MCF 10A (cell line): ENCODE measurements around the gene RABAC1. TPM values are rescaled to one million over a fixed set of nuclear protein-coding genes. Genes with fewer than 3 reads are reported as not detected.
"Not testable (repeated sequence)": the region's sequence is repeated elsewhere in the genome, so short reads cannot be mapped to it uniquely, and the experiment has no call there.

Source experiments
- BruUV-seq: library from RNA; stranded (reverse); fragments of 400-500 nt; replicated peaks from 2 replicates; lab custom pipeline; 2021; lab: Mats Ljungman, UMichigan
- CTCF ChIA-PET: fragments of 300-600 bp; sonication (Branson Sonifier 250); formaldehyde crosslinking; extraction: SDS; loops from one replicate; lab custom pipeline; 2021; ENCODE audit warnings: antibody characterized with exemption, inconsistent platforms; lab: Yijun Ruan, JAX
- POLR2A ChIA-PET: fragments of 300-600, 350-650 bp; sonication (Branson Sonifier 250); formaldehyde crosslinking; extraction: SDS; loops from one replicate; lab custom pipeline; 2020; ENCODE audit warnings: antibody characterized with exemption, inconsistent platforms; lab: Yijun Ruan, JAX
- DNase-seq: peaks from one replicate; pipeline ENCODE4 v3.0.0-alpha.2; 2018; ENCODE audit not compliant: unreplicated experiment
- H3K27ac Mint-ChIP-seq: one replicate; pipeline ENCODE4 v1.8.0; 2022; ENCODE audit warnings: mild to moderate bottlenecking, low read depth, mixed read lengths; ENCODE audit not compliant: unreplicated experiment
- H3K27me3 Mint-ChIP-seq: one replicate; pipeline ENCODE4 v1.8.0; 2022; ENCODE audit warnings: mixed read lengths; ENCODE audit not compliant: insufficient read depth, unreplicated experiment
- H3K36me3 Mint-ChIP-seq: one replicate; pipeline ENCODE4 v1.8.0; 2022; ENCODE audit warnings: mild to moderate bottlenecking, moderate library complexity, mixed read lengths; ENCODE audit not compliant: insufficient read depth, unreplicated experiment
- H3K4me1 Mint-ChIP-seq: one replicate; pipeline ENCODE4 v1.8.0; 2022; ENCODE audit warnings: mixed read lengths; ENCODE audit not compliant: insufficient read depth, unreplicated experiment
- H3K4me3 Mint-ChIP-seq: one replicate; pipeline ENCODE4 v1.8.0; 2022; ENCODE audit warnings: mild to moderate bottlenecking, moderate library complexity, mixed read lengths; ENCODE audit not compliant: unreplicated experiment
- H3K9me3 Mint-ChIP-seq: one replicate; pipeline ENCODE4 v1.8.0; 2022; ENCODE audit warnings: mixed read lengths; ENCODE audit not compliant: unreplicated experiment
- intact Hi-C: fragments of 100-400 bp; cut with micrococcal nuclease; formaldehyde crosslinking; loops from 2 replicates; pipeline ENCODE4 v1.14.1; 2022
- total RNA-seq: library from RNA; stranded (reverse); gene quantifications from 2 replicates; pipeline ENCODE4 v1.2.3, GENCODE V29; 2022
- TF ChIP-seq, protein P1 (sequence below): fragments of 200-600 bp; IDR thresholded peaks from one replicate; pipeline ENCODE4 v1.8.0; 2022; ENCODE audit warnings: antibody characterized with exemption, mild to moderate bottlenecking; ENCODE audit not compliant: unreplicated experiment

Gene RABAC1
- total RNA-seq, 1 experiment from 2014 or later: 75.4 TPM

DNA sequence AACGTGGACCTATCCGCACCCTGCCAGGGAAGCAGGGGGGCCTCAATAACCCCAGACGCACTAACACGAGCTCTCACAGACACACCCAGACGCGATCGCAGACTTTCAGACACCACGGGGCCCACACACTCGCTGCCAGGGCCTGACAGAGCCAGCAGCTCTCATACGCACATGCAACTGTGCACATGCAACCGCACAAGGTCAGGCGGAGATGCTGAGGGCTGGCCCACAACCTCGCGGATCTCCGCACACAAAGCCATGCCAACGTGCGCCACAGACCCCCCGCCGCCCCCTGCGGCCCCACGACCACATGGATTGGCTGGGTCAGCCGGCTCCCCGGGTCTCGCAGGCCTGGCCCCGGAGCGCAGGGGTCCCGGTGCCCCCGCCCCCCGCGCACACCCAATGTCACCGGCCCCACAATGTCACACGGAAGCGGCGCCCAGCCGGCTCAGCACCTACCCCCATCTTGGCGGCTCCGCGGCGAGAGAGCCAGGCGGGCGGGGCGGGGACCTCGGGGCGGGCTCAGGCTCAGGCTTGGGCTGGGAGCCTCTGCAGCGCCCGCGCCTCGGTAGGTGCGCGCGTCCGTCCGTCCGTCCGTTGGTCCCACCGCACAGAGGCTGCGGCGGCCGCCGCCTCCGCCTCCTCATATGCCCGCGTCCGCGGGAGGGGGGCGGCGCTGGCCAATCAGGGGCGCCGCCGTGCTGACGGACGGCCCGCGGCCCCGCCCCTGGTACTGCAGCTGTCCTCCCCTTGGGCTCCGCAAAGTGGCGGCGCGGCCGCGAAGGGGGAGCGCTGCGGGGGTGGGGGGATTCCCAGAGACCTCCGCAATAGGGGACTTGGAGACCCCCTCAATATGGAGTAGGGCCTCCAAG lies 34.7 kb upstream of the RABAC1 start, which contains the start of gene ATP1A3:
ATP1A3 (minus strand) TSS at position 619 of the 872 bp plus-strand sequence; CDS start at position 465, 154 bp downstream.
- no peak within 1 kb of the TSS for H3K4me3 Mint-ChIP-seq
- DNase-seq: no peak
- no peak within 1 kb of the TSS for H3K27ac Mint-ChIP-seq
- ChIA-PET CTCF (no interaction called here), POLR2A (no interaction called here)
- H3K27me3 Mint-ChIP-seq: peaks cover 59% of the 10 kb centered on the region
- H3K36me3 Mint-ChIP-seq: no peaks in the 10 kb centered on the region
- TF ChIP-seq, protein P1, sequence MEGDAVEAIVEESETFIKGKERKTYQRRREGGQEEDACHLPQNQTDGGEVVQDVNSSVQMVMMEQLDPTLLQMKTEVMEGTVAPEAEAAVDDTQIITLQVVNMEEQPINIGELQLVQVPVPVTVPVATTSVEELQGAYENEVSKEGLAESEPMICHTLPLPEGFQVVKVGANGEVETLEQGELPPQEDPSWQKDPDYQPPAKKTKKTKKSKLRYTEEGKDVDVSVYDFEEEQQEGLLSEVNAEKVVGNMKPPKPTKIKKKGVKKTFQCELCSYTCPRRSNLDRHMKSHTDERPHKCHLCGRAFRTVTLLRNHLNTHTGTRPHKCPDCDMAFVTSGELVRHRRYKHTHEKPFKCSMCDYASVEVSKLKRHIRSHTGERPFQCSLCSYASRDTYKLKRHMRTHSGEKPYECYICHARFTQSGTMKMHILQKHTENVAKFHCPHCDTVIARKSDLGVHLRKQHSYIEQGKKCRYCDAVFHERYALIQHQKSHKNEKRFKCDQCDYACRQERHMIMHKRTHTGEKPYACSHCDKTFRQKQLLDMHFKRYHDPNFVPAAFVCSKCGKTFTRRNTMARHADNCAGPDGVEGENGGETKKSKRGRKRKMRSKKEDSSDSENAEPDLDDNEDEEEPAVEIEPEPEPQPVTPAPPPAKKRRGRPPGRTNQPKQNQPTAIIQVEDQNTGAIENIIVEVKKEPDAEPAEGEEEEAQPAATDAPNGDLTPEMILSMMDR: no peak
- no TSS peak for BruUV-seq
- no peaks in the 10 kb centered on the region for H3K9me3 Mint-ChIP-seq
- intact Hi-C loops: no loop called here
- no peaks in the 10 kb centered on the region for H3K4me1 Mint-ChIP-seq

GRCh38 chr19:41991925-41992569 lies 32.9 kb upstream of the RABAC1 start:
- BruUV-seq, CTCF ChIA-PET, H3K4me1 Mint-ChIP-seq, H3K27ac Mint-ChIP-seq, H3K4me3 Mint-ChIP-seq, H3K9me3 Mint-ChIP-seq, DNase-seq, H3K36me3 Mint-ChIP-seq, intact Hi-C loops: not testable (repeated sequence)
- POLR2A ChIA-PET: interaction anchor here (0.6 kb wide), 1 partner anchor 8 kb away, joined by 3 read pairs; no protein-coding TSS in a partner anchor
- H3K27me3 Mint-ChIP-seq: peaks cover 46% of the 10 kb centered on the region

DNA sequence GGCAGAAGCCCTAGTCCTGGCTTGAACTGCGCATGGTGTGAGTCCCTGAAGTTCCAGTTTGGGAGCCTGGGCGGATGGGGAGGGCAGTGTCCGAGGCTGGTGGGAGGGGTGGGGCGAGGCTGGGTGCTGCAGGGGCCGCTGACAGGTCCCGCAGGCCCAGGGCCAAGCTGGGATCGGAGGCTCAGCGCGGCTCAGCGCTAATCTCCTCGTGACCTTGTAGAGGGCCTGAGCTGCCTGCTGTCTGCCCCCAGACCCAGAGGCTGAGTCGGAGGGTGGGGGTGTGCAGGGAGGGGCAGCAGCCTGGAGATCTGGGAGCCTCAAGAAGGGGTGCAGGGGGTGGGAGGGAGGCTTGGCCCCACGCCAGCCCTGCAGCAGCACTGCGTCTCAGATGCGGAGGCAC lies 31.9 kb upstream of the RABAC1 start:
- no peak overlapping the region for H3K4me3 Mint-ChIP-seq
- H3K27ac Mint-ChIP-seq: no peak overlapping the region
- TF ChIP-seq, protein P1: no peak
- POLR2A ChIA-PET: interaction anchor here (0.6 kb wide), 1 partner anchor 9 kb away, joined by 3 read pairs; no protein-coding TSS in a partner anchor
- intact Hi-C loops: no loop called here
- DNase-seq: no peak
- no peaks in the 10 kb centered on the region for H3K36me3 Mint-ChIP-seq
- no TSS peak for BruUV-seq
- H3K4me1 Mint-ChIP-seq: no peaks in the 10 kb centered on the region
- H3K9me3 Mint-ChIP-seq: no peaks in the 10 kb centered on the region
- peaks cover 36% of the 10 kb centered on the region for H3K27me3 Mint-ChIP-seq
- CTCF ChIA-PET: no interaction called here

- Mint-ChIP-seq H3K4me1 (no peaks in the 10 kb centered on the region), H3K36me3 (no peaks in the 10 kb centered on the region), H3K4me3 (no peak overlapping the region), H3K27me3 (peaks cover 32% of the 10 kb centered on the region), H3K27ac (no peak overlapping the region), H3K9me3 (no peaks in the 10 kb centered on the region)
- no TSS peak for BruUV-seq
- no peak for DNase-seq
- ChIA-PET CTCF (no interaction called here), POLR2A (no interaction called here)
- intact Hi-C loops: no loop called here
- TF ChIP-seq, protein P1: no peak
Observed at GRCh38 chr19:41990615-41991014, 31.5 kb upstream of the RABAC1 start.
